Activated B cell treated with CpG ODN at 0.5 μM for 24 hours (primary cell): Measurements from ENCODE around the gene CLCNKA. TPM values are rescaled to one million over a fixed set of nuclear protein-coding genes. Genes with fewer than 3 reads are reported as not detected.
"Not testable (repeated sequence)": the region's sequence is repeated elsewhere in the genome, so short reads cannot be mapped to it uniquely, and the experiment has no call there.

Source experiments
- ATAC-seq: fragments of 200-7000 bp; cut with Tn5 transposase; one replicate; pipeline ENCODE4 v1.10.0; 2021; ENCODE audit warnings: low read depth, mild to moderate bottlenecking, moderate library complexity
- CTCF ChIA-PET: fragments of 350-600 bp; sonication (Branson Sonifier 250); formaldehyde crosslinking; loops from one replicate; lab custom pipeline; 2021; ENCODE audit warnings: antibody characterized with exemption; lab: Charles Lee
- POLR2A ChIA-PET: fragments of 350-600 bp; sonication (Branson Sonifier 250); formaldehyde crosslinking; loops from one replicate; lab custom pipeline; 2021; ENCODE audit warnings: antibody characterized with exemption; lab: Charles Lee
- DNase-seq: peaks from one replicate; pipeline ENCODE4 v3.0.0; 2022
- H3K27ac Mint-ChIP-seq: one replicate; pipeline ENCODE4 v1.8.0; 2020; ENCODE audit warnings: mixed read lengths
- H3K27me3 Mint-ChIP-seq: one replicate; pipeline ENCODE4 v1.8.0; 2021; ENCODE audit warnings: mixed read lengths
- H3K36me3 Mint-ChIP-seq: one replicate; pipeline ENCODE4 v1.8.0; 2021; ENCODE audit warnings: low read depth, mixed read lengths
- H3K4me1 Mint-ChIP-seq: one replicate; pipeline ENCODE4 v1.8.0; 2021; ENCODE audit warnings: mixed read lengths
- H3K4me3 Mint-ChIP-seq: one replicate; pipeline ENCODE4 v1.8.0; 2020; ENCODE audit warnings: mild to moderate bottlenecking, mixed read lengths
- H3K9me3 Mint-ChIP-seq: one replicate; pipeline ENCODE4 v1.8.0; 2020; ENCODE audit warnings: mixed read lengths
- CTCF ChIP-seq: fragments of 200-600 bp; IDR thresholded peaks from one replicate; pipeline ENCODE4 v1.8.0; 2022; ENCODE audit warnings: antibody characterized with exemption, mild to moderate bottlenecking
- intact Hi-C: fragments of 100-400 bp; cut with micrococcal nuclease; formaldehyde crosslinking; loops from one replicate; pipeline ENCODE4 v1.15.1; 2024
- total RNA-seq: library from RNA; stranded (reverse); gene quantifications from 2 replicates; pipeline ENCODE4 v1.2.3, GENCODE V29; 2022

The CLCNKA gene
- total RNA-seq, 1 donor from 2014 or later: 0.24 TPM

- Mint-ChIP-seq H3K4me3 (no peak overlapping the region), H3K27me3 (peaks cover 23% of the 10 kb centered on the region), H3K9me3 (no peaks in the 10 kb centered on the region), H3K27ac (no peak overlapping the region), H3K4me1 (peaks cover 6% of the 10 kb centered on the region), H3K36me3 (no peaks in the 10 kb centered on the region)
- DNase-seq (no peak), ATAC-seq (no peak)
- POLR2A ChIA-PET: interaction anchor here (0.9 kb wide), 1 partner anchor 55 kb away, joined by 3 read pairs; no protein-coding TSS in a partner anchor
- no peak for TF ChIP-seq CTCF
- intact Hi-C loops: no loop called here
- CTCF ChIA-PET: interaction anchor here (0.9 kb wide), 1 partner anchor 214 kb away, joined by 3 read pairs; no protein-coding TSS in a partner anchor
Observed at GRCh38 chr1:16031551-16031950, 9.7 kb downstream of the CLCNKA start.

GRCh38 chr1:16032388-16033102, 10.7 kb downstream of the CLCNKA start:
- CTCF ChIA-PET: interaction anchor here (0.8 kb wide), 1 partner anchor 217 kb away, joined by 3 read pairs; no protein-coding TSS in a partner anchor
- H3K4me3 Mint-ChIP-seq: no peak overlapping the region
- H3K36me3 Mint-ChIP-seq: no peaks in the 10 kb centered on the region
- DNase-seq (peak; percentile 50), ATAC-seq (peak; percentile 100)
- intact Hi-C loops: loop anchor here (1.0 kb wide), 4 partner anchors 23 to 240 kb away; no protein-coding TSS in a partner anchor
- POLR2A ChIA-PET: no interaction called here
- peaks cover 2% of the 10 kb centered on the region for H3K4me1 Mint-ChIP-seq
- H3K27ac Mint-ChIP-seq: no peak overlapping the region
- H3K9me3 Mint-ChIP-seq: no peaks in the 10 kb centered on the region
- H3K27me3 Mint-ChIP-seq: peaks cover 28% of the 10 kb centered on the region
- no peak for TF ChIP-seq CTCF

DNA sequence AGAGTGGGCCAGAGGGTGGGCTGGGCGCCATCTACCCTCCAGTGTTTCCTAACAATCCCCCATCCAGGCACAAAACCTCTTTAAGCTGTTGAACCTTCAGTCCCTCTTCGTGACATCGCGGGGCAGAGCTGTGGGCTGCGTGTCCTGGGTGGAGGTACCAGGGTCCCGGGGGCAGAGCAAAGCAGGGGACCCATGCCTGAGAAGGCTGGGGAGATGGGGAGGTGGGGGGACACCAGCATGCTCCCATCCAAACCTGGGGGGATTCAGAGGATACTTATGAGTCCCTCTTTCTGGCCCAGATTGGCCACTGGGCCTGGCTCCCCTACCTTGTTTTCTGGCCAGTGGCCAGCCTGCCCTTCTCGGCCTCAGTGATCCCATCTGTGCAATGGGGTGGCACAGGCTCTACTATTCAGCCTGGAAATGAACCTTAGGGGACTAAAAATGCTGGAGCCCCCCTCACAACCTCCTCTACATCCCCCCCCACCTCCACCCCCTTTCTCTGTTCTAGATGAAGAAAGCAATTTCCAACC, 11.3 kb downstream of the CLCNKA start:
- H3K36me3 Mint-ChIP-seq, H3K9me3 Mint-ChIP-seq, DNase-seq, H3K4me3 Mint-ChIP-seq, H3K4me1 Mint-ChIP-seq, H3K27ac Mint-ChIP-seq, POLR2A ChIA-PET, ATAC-seq: not testable (repeated sequence)
- H3K27me3 Mint-ChIP-seq: peaks cover 27% of the 10 kb centered on the region
- intact Hi-C loops: loop anchor here (1.0 kb wide), 4 partner anchors 24 to 241 kb away; no protein-coding TSS in a partner anchor
- CTCF ChIA-PET: interaction anchor here (0.8 kb wide), 1 partner anchor 218 kb away, joined by 3 read pairs; no protein-coding TSS in a partner anchor

DNA sequence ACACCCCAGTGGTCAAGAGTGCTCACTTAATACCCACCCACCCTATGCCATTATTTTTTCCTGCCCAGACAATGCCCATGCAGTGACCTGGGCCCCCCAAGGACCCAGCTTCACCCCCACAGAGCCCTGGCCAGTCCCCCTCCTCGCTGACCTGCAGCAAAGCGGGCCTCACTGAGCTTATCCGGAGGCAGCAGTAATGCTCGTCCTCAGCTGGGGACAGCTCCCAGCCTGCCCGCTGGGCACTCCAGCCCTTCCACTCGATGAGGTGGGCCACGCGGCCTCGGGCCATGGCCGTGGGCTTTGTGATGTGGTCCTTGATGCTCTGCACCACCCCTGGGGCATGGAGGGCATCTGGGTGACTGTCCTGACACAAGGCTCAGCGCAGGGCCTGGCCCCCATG, 14.6 kb downstream of the CLCNKA start:
- ATAC-seq, intact Hi-C loops, DNase-seq, POLR2A ChIA-PET, H3K27ac Mint-ChIP-seq, H3K4me3 Mint-ChIP-seq, H3K36me3 Mint-ChIP-seq, H3K9me3 Mint-ChIP-seq, H3K4me1 Mint-ChIP-seq, CTCF ChIA-PET: not testable (repeated sequence)
- peaks cover 19% of the 10 kb centered on the region for H3K27me3 Mint-ChIP-seq

GRCh38 chr1:16038620-16038912, 16.7 kb downstream of the CLCNKA start:
- CTCF ChIA-PET: no interaction called here
- H3K4me1 Mint-ChIP-seq: no peaks in the 10 kb centered on the region
- intact Hi-C loops: no loop called here
- H3K27ac Mint-ChIP-seq: no peak overlapping the region
- TF ChIP-seq CTCF: no peak
- H3K4me3 Mint-ChIP-seq: no peak overlapping the region
- no peaks in the 10 kb centered on the region for H3K9me3 Mint-ChIP-seq
- ATAC-seq (no peak), DNase-seq (no peak)
- peaks cover 14% of the 10 kb centered on the region for H3K27me3 Mint-ChIP-seq
- POLR2A ChIA-PET: no interaction called here
- no peaks in the 10 kb centered on the region for H3K36me3 Mint-ChIP-seq

DNA sequence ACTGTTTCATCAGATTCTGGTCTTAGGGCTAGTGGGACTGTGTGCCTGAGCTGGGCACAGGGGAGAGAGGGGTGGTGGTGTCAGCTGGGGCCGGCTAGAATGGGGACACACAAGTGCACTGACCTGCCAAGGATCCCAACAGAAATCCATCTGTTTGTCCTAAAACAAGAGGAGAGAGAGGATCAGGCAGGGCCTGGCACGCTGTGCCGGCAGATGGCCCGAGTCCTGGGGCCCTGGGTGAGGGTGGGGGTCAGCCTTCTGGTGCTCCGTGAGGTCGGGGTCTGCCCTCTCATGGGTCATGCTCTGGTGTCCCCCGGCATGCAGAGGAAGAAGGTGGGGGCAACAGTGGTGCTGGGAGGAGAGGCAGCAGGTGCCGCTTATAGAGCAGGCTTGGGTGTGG, 18.0 kb downstream of the CLCNKA start:
- ATAC-seq: not testable (repeated sequence)

More for the DNA sequence above, 18.0 kb downstream of the CLCNKA start:
- H3K4me3 Mint-ChIP-seq, H3K9me3 Mint-ChIP-seq, POLR2A ChIA-PET, H3K27ac Mint-ChIP-seq, CTCF ChIA-PET, H3K36me3 Mint-ChIP-seq, H3K4me1 Mint-ChIP-seq, DNase-seq: not testable (repeated sequence)
- intact Hi-C loops: loop anchor here (1.0 kb wide), 1 partner anchor 22 kb away; no protein-coding TSS in a partner anchor
- H3K27me3 Mint-ChIP-seq: peaks cover 12% of the 10 kb centered on the region
